H1 (cell line): ENCODE results near the gene PCDH9. TPM values are rescaled to one million over a fixed set of nuclear protein-coding genes. Genes with fewer than 3 reads are reported as not detected.

Experiments
- CTCF ChIA-PET: fragments of 300-600 bp; sonication (Branson Sonifier 250); formaldehyde crosslinking; loops from one replicate; lab custom pipeline; 2021; ENCODE audit not compliant: partially characterized antibody; lab: Charles Lee
- POLR2A ChIA-PET: fragments of 300-600 bp; sonication (Branson Sonifier 250); formaldehyde crosslinking; loops from one replicate; lab custom pipeline; 2021; ENCODE audit warnings: inconsistent platforms; ENCODE audit not compliant: partially characterized antibody; lab: Charles Lee
- DNase-seq, 2 experiments: peaks; one replicate each; pipeline versions ENCODE4 v3.0.0 to v3.0.0-alpha.2; 2010 to 2022; ENCODE audit warnings: low spot score in 2 of 2, low read depth in 1 of 2, mixed read lengths in 1 of 2
- FAIRE-seq: peaks from 2 replicates; lab custom pipeline; 2011; peaks lifted over from hg19 to GRCh38; lab: Jason Lieb, UNC
- H2AFZ ChIP-seq: 2 replicates; pipeline ENCODE4 v1.8.1; 2012; ENCODE audit warnings: low read length, inconsistent platforms
- H2AK5ac ChIP-seq: 2 replicates; pipeline ENCODE4 v1.6.1; 2013; ENCODE audit warnings: low read depth, low read length
- H2BK120ac ChIP-seq: replicated peaks from 2 replicates; pipeline ENCODE3; 2013; ENCODE audit warnings: low read depth, low read length, inconsistent platforms
- H2BK12ac ChIP-seq: 2 replicates; pipeline ENCODE4 v1.6.1; 2013; ENCODE audit warnings: low read depth, low read length
- H2BK15ac ChIP-seq: 2 replicates; pipeline ENCODE4 v1.6.1; 2013; ENCODE audit warnings: low read length
- H2BK20ac ChIP-seq: 2 replicates; pipeline ENCODE4 v1.6.1; 2013; ENCODE audit warnings: low read length
- H2BK5ac ChIP-seq: 2 replicates; pipeline ENCODE4 v1.6.1; 2013; ENCODE audit warnings: low read depth, low read length
- H3K14ac ChIP-seq: 2 replicates; pipeline ENCODE4 v1.6.1; 2013; ENCODE audit warnings: inconsistent platforms; ENCODE audit not compliant: insufficient read length
- H3K18ac ChIP-seq: 2 replicates; pipeline ENCODE4 v1.6.1; 2013; ENCODE audit warnings: low read length; ENCODE audit errors: extremely low read depth
- H3K23ac ChIP-seq: 2 replicates; pipeline ENCODE4 v1.6.1; 2013; ENCODE audit warnings: inconsistent platforms; ENCODE audit not compliant: insufficient read length
- H3K23me2 ChIP-seq: 2 replicates; pipeline ENCODE4 v1.6.1; 2013; ENCODE audit warnings: low read depth, low read length
- H3K27ac ChIP-seq: 2 replicates; pipeline ENCODE4 v1.6.1; 2011; ENCODE audit warnings: low read depth, low read length, inconsistent platforms
- H3K27me3 ChIP-seq, 4 experiments: replicated peaks in 1 of 4; 1 replicate in 1 of 4; 2 replicates in 3 of 4; pipeline versions ENCODE4 v1.6.1 to v1.8.1; 2011 to 2013; ENCODE audit warnings: low read length in 3 of 4, mild to moderate bottlenecking in 3 of 4, inconsistent platforms in 2 of 4, mixed read lengths in 2 of 4, moderate library complexity in 1 of 4; ENCODE audit not compliant: control insufficient read depth in 3 of 4, insufficient read depth in 3 of 4; ENCODE audit errors: extremely low read depth in 1 of 4
- H3K36me3 ChIP-seq, 4 experiments: 2 replicates each; pipeline versions ENCODE4 v1.6.1 to v1.8.1; 2011 to 2013; ENCODE audit warnings: mild to moderate bottlenecking in 4 of 4, low read length in 3 of 4, moderate library complexity in 2 of 4, control low read depth in 1 of 4, inconsistent platforms in 1 of 4; ENCODE audit not compliant: insufficient read depth in 4 of 4, control insufficient read depth in 2 of 4
- H3K4ac ChIP-seq: replicated peaks from 2 replicates; pipeline ENCODE3; 2013; ENCODE audit warnings: low read length, low read depth, mixed read lengths, inconsistent platforms; ENCODE audit not compliant: insufficient read length
- H3K4me1 ChIP-seq, 4 experiments: replicated peaks in 1 of 4; 1 replicate in 1 of 4; 2 replicates in 3 of 4; pipeline versions ENCODE4 v1.6.1 to v1.8.1; 2011 to 2013; ENCODE audit warnings: low read length in 3 of 4, inconsistent platforms in 2 of 4, mixed read lengths in 1 of 4; ENCODE audit not compliant: insufficient read depth in 4 of 4, control insufficient read depth in 3 of 4
- H3K4me2 ChIP-seq, 2 experiments: 2 replicates each; pipeline versions ENCODE4 v1.6.1 to v1.8.1; 2011 to 2013; ENCODE audit warnings: low read depth in 2 of 2, low read length in 2 of 2, control low read depth in 1 of 2, inconsistent platforms in 1 of 2, mild to moderate bottlenecking in 1 of 2; ENCODE audit not compliant: insufficient read depth in 1 of 2
- H3K4me3 ChIP-seq, 4 experiments: fragments of 200-600, 300-600 bp in 1 of 4; sonication (generic), shearing (Covaris generic), sonication (Bioruptor Twin) in 1 of 4; 2 replicates each; pipeline versions ENCODE4 v1.5.1 to v1.8.1; 2011 to 2016; ENCODE audit warnings: low read length in 4 of 4, low read depth in 3 of 4, control low read depth in 2 of 4, inconsistent platforms in 2 of 4, mild to moderate bottlenecking in 2 of 4, mixed read lengths in 1 of 4, moderate library complexity in 1 of 4; ENCODE audit not compliant: insufficient read depth in 2 of 4; ENCODE audit errors: extremely low read depth in 1 of 4
- H3K56ac ChIP-seq: replicated peaks from 2 replicates; pipeline ENCODE3; 2013; ENCODE audit warnings: low read depth, mild to moderate bottlenecking, mixed read lengths, low read length, inconsistent platforms; ENCODE audit not compliant: insufficient read length
- H3K79me1 ChIP-seq: 2 replicates; pipeline ENCODE4 v1.6.1; 2013; ENCODE audit warnings: low read depth, low read length, control low read depth
- H3K79me2 ChIP-seq, 2 experiments: 2 replicates each; pipeline versions ENCODE4 v1.6.1 to v1.8.1; 2012 to 2013; ENCODE audit warnings: low read length in 2 of 2, mild to moderate bottlenecking in 2 of 2, inconsistent platforms in 1 of 2; ENCODE audit not compliant: insufficient read depth in 2 of 2, control insufficient read depth in 1 of 2
- H3K9ac ChIP-seq, 4 experiments: replicated peaks in 1 of 4; 1 replicate in 1 of 4; 2 replicates in 3 of 4; pipeline versions ENCODE4 v1.6.1 to v1.8.1; 2011 to 2013; ENCODE audit warnings: low read depth in 3 of 4, low read length in 3 of 4, control low read depth in 2 of 4, mild to moderate bottlenecking in 2 of 4, moderate library complexity in 2 of 4, inconsistent platforms in 1 of 4; ENCODE audit errors: extremely low read depth in 1 of 4
- H3K9me3 ChIP-seq, 2 experiments: 2 replicates each; pipeline versions ENCODE4 v1.6.1 to v1.8.1; 2012 to 2013; ENCODE audit warnings: mild to moderate bottlenecking in 2 of 2, moderate library complexity in 2 of 2, control low read depth in 1 of 2, inconsistent platforms in 1 of 2, low read depth in 1 of 2, low read length in 1 of 2, mixed read lengths in 1 of 2; ENCODE audit not compliant: insufficient read depth in 2 of 2
- H4K20me1 ChIP-seq, 2 experiments: replicated peaks in 1 of 2; 2 replicates each; pipeline versions ENCODE3 to v1.8.1; 2011 to 2013; ENCODE audit warnings: inconsistent platforms in 2 of 2, low read length in 2 of 2, mild to moderate bottlenecking in 1 of 2; ENCODE audit not compliant: insufficient read depth in 2 of 2, control insufficient read depth in 1 of 2
- H4K5ac ChIP-seq: 2 replicates; pipeline ENCODE4 v1.6.1; 2013; ENCODE audit warnings: low read length, low read depth, mixed read lengths, inconsistent platforms; ENCODE audit not compliant: insufficient read length
- H4K8ac ChIP-seq: 2 replicates; pipeline ENCODE4 v1.8.0; 2013; ENCODE audit warnings: mild to moderate bottlenecking, moderate library complexity, low read length, inconsistent platforms; ENCODE audit not compliant: insufficient read depth; ENCODE audit errors: extremely low read depth
- H4K91ac ChIP-seq: replicated peaks from 2 replicates; pipeline ENCODE3; 2013; ENCODE audit warnings: low read length, mixed read lengths, inconsistent platforms; ENCODE audit not compliant: insufficient read length
- BCL11A ChIP-seq, 2 experiments: IDR thresholded peaks; one replicate each; pipeline ENCODE4 v1.6.1; 2011; ENCODE audit warnings: low read depth in 2 of 2, low read length in 2 of 2, mild to moderate bottlenecking in 2 of 2
- E2F6 ChIP-seq: IDR thresholded peaks from 2 replicates; pipeline ENCODE4 v1.6.1; 2012; ENCODE audit warnings: inconsistent platforms
- EGR1 ChIP-seq: IDR thresholded peaks from 2 replicates; pipeline ENCODE4 v1.6.1; 2011; ENCODE audit warnings: low read depth, low read length, borderline replicate concordance
- EP300 ChIP-seq, 2 experiments: IDR thresholded peaks; 1 replicate in 1 of 2; 2 replicates in 1 of 2; pipeline ENCODE4 v1.6.1; 2011 to 2012; ENCODE audit warnings: low read depth in 2 of 2, low read length in 2 of 2, mild to moderate bottlenecking in 2 of 2, borderline replicate concordance in 1 of 2, inconsistent platforms in 1 of 2, moderate library complexity in 1 of 2
- HDAC6 ChIP-seq: IDR thresholded peaks from one replicate; pipeline ENCODE4 v1.7.1; 2012; ENCODE audit warnings: low read depth, mild to moderate bottlenecking, inconsistent platforms, low read length, moderate library complexity
- KDM5A ChIP-seq: fragments of 200-600 bp; IDR thresholded peaks from 2 replicates; pipeline ENCODE4 v1.7.1; 2012; ENCODE audit warnings: mild to moderate bottlenecking, low read length, inconsistent platforms, mixed read lengths
- MAX ChIP-seq: IDR thresholded peaks from 2 replicates; pipeline ENCODE4 v1.6.1; 2012; ENCODE audit warnings: inconsistent platforms
- NRF1 ChIP-seq: IDR thresholded peaks from 2 replicates; pipeline ENCODE4 v1.6.1; 2011; ENCODE audit warnings: mild to moderate bottlenecking, low read depth, low read length, improper control_type of control experiment
- RAD21 ChIP-seq, 2 experiments: IDR thresholded peaks in 1 of 2; conservative IDR thresholded peaks in 1 of 2; 2 replicates each; pipeline ENCODE4 v1.6.1; 2011; ENCODE audit warnings: low read depth in 2 of 2, low read length in 2 of 2, improper control_type of control experiment in 1 of 2, inconsistent platforms in 1 of 2, mild to moderate bottlenecking in 1 of 2, moderate library complexity in 1 of 2
- RFX5 ChIP-seq: IDR thresholded peaks from 2 replicates; pipeline ENCODE4 v1.6.1; 2011; ENCODE audit warnings: low read depth, low read length, improper control_type of control experiment, borderline replicate concordance
- RNF2 ChIP-seq: fragments of 200-900, 300-1000 bp; sonication (generic); IDR thresholded peaks from 2 replicates; pipeline ENCODE4 v1.7.1; 2016; ENCODE audit warnings: borderline replicate concordance, low read depth, mild to moderate bottlenecking, antibody characterized with exemption, low read length; ENCODE audit not compliant: poor library complexity, severe bottlenecking; ENCODE audit errors: missing control alignments
- SUZ12 ChIP-seq: fragments of 200-600 bp; sonication (generic); IDR thresholded peaks from 2 replicates; pipeline ENCODE4 v1.6.1; 2012; ENCODE audit warnings: mild to moderate bottlenecking, inconsistent platforms, low read length, moderate library complexity, mixed read lengths
- WGBS, 2 experiments: shearing (Covaris generic) in 1 of 2; methylation state at CpG; one replicate each; pipeline versions ENCODE4 v1.1.6 to v1.1.7; 2013 to 2015; ENCODE audit warnings: low lambda C conversion rate in 2 of 2, mixed read lengths in 2 of 2, inconsistent platforms in 1 of 2, low coverage in 1 of 2, missing lambda C conversion rate in 1 of 2; ENCODE audit not compliant: insufficient replicate concordance in 2 of 2, insufficient coverage in 1 of 2, insufficient read length in 1 of 2; ENCODE audit errors: extremely low coverage in 1 of 2, missing lambda C conversion rate in 1 of 2; 5-methylcytosine and 5-hydroxymethylcytosine counted together
- polyA plus RNA-seq, 7 experiments: library from polyadenylated mRNA; depleted of rRNA in 3 of 7; stranded (reverse) in 5 of 7; unstranded in 2 of 7; fragments of >200 nt in 5 of 7; fragments of 200-250 nt in 2 of 7; gene quantifications; 1 replicate in 5 of 7; 2 replicates in 1 of 7; 4 replicates in 1 of 7; pipeline versions ENCODE4 v1.2.1 to v1.2.3, GENCODE V29; 2011 to 2013; ENCODE audit warnings: missing spikeins in 2 of 7, mixed read lengths in 2 of 7
- total RNA-seq: library from RNA; stranded (reverse); fragmentation: NEBNext Ultra II Directional; extraction: Animal tissue kit (Norgen Biotek cat#: 25700); gene quantifications from 2 replicates; pipeline ENCODE4 v1.2.1, GENCODE V29; 2021

The PCDH9 gene
- total and polyA plus RNA-seq, 2 of the 8 experiments (the other 6 are each of a cell fraction or from before 2014, with no cell fraction given): 0.12 to 0.60 TPM

- Histone ChIP-seq H3K27me3 (peaks cover 0 to 1% (median 0%) of the 10 kb centered on the region in 4 experiments; a peak in 1 of 7 replicates), H3K4ac (no peak overlapping the region), H3K36me3 (no peaks in the 10 kb centered on the region), H4K20me1 (no peaks in the 10 kb centered on the region), H4K8ac (no peak overlapping the region), H3K14ac (no peak overlapping the region), H2BK5ac (no peak overlapping the region), H3K18ac (no peak overlapping the region), H2AFZ (no peak overlapping the region), H3K4me1 (no peaks in the 10 kb centered on the region), H2BK12ac (no peak overlapping the region), H3K79me2 (no peaks in the 10 kb centered on the region), H3K56ac (no peak overlapping the region), H3K9ac (no peak overlapping the region), H3K23ac (no peak overlapping the region), H2BK120ac (no peak overlapping the region), H3K27ac (no peak overlapping the region), H2BK20ac (no peak overlapping the region), H3K4me3 (no peak overlapping the region)
- DNase-seq (no peak), FAIRE-seq (no peak)
- 100% methylated on average over 2 of the region's 2 CpGs; no CpG with 5 or more reads in 1 of the 2 experiments for WGBS, 2 experiments
- POLR2A ChIA-PET: no interaction called here
- TF ChIP-seq EP300 (IDR thresholded peaks at IDR 0.05; ENCODE audit: borderline replicate concordance in 1 of 2, low read depth in 2 of 2, low read length in 2 of 2) (no peak), E2F6 (no peak), RNF2 (no peak), MAX (no peak), RAD21 (IDR thresholded peaks at IDR 0.05 in 1 of 2, conservative IDR thresholded peaks at IDR 0.05 in 1 of 2; ENCODE audit: low read depth in 2 of 2, low read length in 2 of 2) (no peak), BCL11A (IDR thresholded peaks at IDR 0.05; ENCODE audit: low read depth in 2 of 2, low read length in 2 of 2) (no peak), EGR1 (no peak), SUZ12 (no peak), NRF1 (no peak), HDAC6 (no peak), KDM5A (no peak), RFX5 (no peak)
- TF ChIP-seq, all 59 proteins: peak for 0
- H3K9me3 ChIP-seq: no peaks in the 10 kb centered on the region
- no peak overlapping the region for H3K4me2 ChIP-seq
- no peak overlapping the region for H4K5ac ChIP-seq
- no peak overlapping the region for H4K91ac ChIP-seq
- no peak overlapping the region for H2BK15ac ChIP-seq
- no peak overlapping the region for H2AK5ac ChIP-seq
- CTCF ChIA-PET: no interaction called here
- H3K23me2 ChIP-seq: no peaks in the 10 kb centered on the region
- H3K79me1 ChIP-seq: no peaks in the 10 kb centered on the region
These were observed 676.7 kb downstream of the PCDH9 start for GRCh38 chr13:66553391-66553790.
